SW480 (cell line): ENCODE results near the gene BARHL1.

Source experiments
- DNase-seq: peaks from one replicate; pipeline ENCODE4 v3.0.0-alpha.2; 2016; ENCODE audit warnings: low spot score

Gene BARHL1

DNA sequence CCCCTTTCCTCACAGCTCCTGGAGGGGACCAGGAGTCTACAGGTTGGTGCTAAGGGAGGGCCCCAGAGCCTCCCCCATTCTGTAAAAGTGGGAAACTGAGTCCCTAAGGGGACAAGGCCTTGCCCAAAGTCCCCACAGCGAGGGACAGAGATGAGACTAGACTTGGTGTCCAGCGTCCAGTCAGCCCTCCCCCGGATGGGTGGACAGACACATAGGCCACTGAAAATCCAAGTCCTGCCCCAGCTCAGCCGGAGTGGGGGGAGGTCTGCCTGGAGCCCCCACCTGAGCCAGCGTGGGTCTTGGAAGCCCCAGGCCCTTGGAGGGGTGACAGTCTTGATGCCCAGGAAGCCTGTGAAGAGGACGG lies 5.2 kb downstream of the BARHL1 start:
- no peak for DNase-seq

DNA sequence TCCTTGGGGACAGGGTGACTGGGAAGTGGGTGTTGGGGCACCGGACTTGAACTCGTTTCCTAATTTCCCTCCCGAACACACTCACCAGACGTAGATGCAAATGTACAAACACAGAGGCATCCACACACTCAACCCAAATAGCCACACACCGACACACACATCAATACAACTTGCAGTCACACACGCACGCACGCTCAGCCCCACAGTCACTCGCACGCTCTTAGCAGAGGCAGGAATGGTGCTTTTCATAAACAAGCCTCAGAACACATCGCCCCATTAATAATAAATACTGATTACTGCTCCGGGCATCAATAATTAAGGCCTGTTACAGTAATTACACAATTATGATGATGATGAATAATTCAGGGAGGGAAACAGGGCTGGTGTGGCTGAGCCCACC lies 5.7 kb downstream of the BARHL1 start:
- DNase-seq = no peak

- DNase-seq = no peak
These were observed 6.2 kb downstream of the BARHL1 start for GRCh38 chr9:132588501-132589147.

DNA sequence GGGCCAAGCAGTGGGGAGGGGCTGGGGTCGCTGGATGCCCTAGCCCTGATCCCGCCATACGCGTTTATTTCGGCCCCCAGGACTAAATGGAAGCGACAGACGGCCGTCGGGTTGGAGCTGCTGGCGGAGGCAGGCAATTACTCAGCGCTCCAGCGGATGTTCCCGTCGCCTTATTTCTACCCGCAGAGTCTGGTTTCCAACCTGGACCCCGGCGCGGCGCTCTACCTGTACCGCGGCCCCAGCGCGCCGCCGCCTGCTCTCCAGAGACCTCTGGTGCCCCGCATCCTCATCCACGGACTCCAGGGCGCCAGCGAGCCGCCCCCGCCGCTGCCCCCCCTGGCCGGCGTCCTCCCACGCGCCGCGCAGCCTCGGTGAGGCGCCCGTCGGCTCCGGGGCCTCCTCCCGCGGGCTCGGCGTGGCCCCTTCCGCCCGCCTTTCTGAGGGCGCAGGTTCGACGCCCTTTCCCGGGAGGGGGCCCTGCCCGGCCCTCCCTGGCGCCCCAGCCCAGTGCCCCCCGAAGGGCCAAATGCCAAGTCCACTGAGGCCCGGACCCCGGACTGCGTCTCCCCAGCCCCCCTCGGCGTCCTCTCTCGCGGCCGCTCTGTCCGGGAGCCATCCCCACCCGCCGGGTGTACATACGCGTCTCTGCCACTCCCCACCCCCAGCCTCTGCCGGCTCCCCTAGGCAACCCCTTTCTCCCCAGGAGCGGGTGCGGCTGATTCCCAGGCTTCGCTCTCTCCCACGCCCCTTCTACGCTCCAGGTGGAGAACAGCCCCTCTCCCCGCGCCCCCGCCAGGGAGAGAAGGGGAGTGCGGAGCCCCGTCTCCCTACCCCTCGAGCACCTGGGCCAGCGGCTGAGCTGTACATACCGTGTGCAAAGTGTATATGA lies 7.0 kb downstream of the BARHL1 start:
- DNase-seq = no peak

GRCh38 chr9:132590037-132590317 lies 7.6 kb downstream of the BARHL1 start:
- DNase-seq = no peak

DNA sequence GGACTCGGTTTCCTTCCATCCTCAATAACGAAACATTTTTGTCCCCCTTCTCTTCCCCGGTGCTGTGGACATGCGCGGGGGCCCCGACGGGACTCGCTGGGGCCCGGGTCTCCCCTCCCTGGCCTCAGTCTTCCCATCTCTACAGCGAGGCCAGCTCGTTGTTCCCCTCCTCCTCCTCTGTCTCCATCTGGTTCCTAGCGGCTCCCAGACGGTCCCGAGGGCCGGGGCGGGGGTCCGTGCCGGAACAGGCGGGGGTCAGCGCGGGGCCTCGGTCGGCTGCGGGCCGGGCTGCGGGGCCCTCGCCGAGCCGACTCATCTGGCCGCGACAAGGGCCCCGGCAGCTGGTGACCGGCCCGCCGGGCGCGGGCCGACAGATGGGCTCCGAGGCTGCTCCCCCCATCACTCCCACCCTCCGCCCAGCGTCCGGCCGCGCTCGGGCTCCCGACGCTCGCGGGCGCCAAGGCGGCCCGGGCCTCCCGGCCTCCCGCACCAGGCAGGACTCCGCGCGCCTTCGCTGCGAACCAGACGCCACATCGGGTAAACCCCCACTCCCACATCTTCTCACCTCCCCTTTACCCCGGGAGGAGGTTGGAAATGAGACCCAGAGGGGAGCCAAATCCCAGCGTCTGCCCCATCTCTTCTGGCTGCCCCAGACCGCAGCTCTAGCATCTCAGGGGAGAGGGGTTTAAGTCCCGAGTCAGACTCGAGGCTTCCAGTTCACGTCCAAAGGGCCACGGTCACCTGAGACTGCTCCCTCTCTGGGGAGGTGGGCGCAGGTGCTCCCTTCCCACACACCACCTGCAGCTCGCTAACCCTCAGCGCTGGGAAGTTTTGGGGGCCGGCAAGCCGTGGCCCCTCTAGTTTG lies 8.1 kb downstream of the BARHL1 start:
- no peak for DNase-seq

- DNase-seq = no peak
These were observed 8.8 kb downstream of the BARHL1 start for GRCh38 chr9:132591244-132591643.

GRCh38 chr9:132591751-132592314 lies 9.4 kb downstream of the BARHL1 start:
- no peak for DNase-seq

DNA sequence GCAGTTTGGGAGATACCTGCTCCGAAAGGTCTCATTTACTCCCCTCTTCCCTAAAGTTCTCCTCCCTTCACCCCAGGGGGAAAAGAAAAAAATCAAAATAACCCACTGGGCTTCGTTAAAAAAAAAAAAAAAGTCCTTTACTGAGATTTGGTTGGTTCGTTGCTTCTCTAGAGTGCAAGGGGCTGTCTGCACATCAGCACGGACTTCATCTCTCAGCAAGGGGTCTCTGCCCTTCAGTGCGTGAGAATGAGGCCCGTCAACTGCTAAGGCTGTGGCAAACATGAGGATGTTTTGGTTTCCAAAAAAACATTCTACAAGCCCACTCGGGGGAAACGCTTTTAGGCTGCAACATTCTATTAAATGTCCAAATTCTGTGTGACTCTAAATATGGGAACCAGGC lies 10.0 kb downstream of the BARHL1 start:
- DNase-seq = no peak

DNA sequence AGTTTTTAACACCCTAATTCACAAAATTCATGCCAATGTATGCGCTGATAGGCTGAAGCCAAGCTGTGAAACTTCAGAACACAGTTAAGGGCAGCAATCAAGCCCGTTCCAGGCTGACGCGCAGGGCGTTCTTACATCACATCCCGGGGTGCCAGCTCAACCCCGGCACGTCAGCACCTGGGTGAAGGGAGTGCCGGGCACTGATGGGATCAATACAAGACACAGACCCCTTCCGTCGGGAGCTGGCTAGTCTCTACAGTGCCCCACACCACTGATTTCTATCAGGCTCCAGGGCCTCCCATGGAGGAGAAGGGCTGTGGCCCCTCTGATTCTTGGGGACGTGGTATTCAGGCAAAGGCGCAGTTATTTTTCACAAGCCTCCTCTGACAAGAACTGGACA lies 12.0 kb downstream of the BARHL1 start:
- DNase-seq = no peak

DNA sequence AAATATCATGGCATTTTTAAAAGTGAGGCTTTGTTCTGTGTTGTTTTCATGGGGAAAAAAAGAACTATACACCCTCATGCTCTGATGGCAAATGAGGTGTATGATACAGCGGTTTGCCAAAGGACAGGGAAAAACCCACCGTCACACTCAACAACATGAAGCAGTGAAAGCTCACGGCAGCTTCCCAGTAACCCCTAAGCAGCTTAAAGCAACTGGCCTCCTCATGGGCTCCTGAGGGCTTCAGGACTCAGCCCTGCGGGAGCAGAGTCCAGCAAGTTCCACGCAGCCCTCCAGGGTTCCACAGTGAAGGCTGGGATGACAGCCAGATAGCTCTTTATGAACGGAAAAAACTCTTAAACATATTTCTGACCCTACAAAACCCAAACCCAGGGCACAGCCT lies 12.9 kb downstream of the BARHL1 start:
- no peak for DNase-seq

GRCh38 chr9:132596200-132596599 lies 13.8 kb downstream of the BARHL1 start:
- DNase-seq = no peak

DNA sequence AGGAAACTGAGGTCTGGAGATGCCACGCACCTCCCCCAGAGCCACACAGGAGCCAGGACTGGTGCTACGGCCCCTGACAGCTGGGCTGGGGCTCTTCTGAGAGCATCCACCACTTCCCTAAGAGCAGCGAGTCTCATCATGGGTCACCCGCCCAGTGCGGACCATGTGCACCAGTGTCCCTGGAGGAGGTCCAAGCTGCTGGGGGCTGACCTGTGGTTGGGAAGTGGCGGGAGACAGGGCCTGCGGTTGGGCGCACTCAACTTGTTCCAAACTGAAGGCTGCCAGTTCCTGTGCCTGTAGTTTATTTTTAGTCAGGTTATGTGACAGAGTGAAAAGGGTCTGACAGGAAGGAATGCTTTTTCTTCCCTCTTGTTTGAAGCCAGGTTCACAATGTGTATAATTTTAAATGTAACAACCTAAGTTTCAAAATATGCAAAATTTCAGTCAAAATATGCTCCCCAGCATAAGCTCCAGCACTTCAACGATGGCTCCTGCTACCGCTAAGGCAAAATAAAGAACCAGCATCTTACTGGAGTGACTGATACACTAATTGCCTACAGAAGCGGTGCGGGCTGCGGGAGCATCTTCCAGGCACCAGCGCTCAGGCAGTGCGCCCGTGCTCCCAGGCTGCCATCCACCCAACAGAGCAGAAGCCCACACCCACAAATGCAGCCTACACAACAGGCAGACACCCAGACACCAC lies 14.8 kb downstream of the BARHL1 start:
- DNase-seq = no peak

DNA sequence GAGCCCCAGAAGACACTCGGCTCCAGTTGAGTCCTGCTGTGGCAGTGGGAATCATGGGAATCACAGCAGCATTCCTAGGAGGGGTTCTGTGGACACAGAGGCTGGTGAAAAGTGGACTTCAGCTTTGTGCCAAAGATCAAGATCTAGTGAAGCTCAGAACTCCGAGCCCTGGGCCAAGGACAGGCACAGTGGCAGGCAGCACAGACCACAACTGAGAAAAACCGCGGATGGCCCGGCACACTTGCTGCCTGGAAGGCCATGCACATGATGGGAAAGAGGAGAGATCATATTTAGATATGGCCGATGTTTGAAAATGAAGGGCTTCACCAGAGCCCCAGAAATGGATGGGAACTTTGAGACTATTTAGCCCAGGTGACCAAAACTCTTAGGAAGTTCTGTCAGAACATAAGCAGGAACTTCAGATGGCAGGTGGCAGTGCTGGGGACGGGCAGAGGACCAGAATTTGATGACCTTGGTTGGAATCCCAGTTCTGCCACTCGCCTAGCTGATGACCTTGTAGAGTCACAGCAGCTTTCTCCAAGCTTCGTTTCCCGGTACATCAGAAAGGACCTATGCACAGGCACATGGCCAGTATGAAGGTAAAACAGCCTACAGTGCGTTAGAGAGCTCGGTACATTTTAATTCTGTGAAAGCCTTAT lies 18.0 kb downstream of the BARHL1 start:
- DNase-seq = no peak

GRCh38 chr9:132602207-132602606 lies 19.8 kb downstream of the BARHL1 start:
- no peak for DNase-seq

- no peak for DNase-seq
These were observed 23.0 kb downstream of the BARHL1 start for GRCh38 chr9:132605387-132605786.

GRCh38 chr9:132606066-132606465 lies 23.7 kb downstream of the BARHL1 start:
- no peak for DNase-seq

DNA sequence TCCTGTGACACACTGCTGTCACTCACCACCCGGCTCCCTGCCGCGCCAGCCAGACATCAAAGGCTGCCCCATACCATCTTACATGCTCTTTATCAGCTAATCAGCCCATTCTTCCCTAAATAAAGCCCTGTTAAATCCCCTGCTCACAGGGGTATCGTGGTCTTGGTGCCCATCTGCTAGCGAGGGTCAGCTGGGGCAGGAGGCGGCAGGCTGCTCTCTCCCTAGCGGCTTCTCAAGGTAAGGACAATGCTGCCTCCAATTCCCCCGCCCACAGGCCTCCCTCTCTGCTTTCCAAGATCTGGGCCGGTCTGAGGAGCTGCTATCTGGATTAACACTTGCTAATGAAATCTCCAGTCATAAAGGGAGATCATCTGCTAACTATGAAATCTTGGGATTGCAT lies 26.8 kb downstream of the BARHL1 start:
- DNase-seq = no peak

- no peak for DNase-seq
These were observed 27.4 kb downstream of the BARHL1 start for GRCh38 chr9:132609829-132610228.

DNA sequence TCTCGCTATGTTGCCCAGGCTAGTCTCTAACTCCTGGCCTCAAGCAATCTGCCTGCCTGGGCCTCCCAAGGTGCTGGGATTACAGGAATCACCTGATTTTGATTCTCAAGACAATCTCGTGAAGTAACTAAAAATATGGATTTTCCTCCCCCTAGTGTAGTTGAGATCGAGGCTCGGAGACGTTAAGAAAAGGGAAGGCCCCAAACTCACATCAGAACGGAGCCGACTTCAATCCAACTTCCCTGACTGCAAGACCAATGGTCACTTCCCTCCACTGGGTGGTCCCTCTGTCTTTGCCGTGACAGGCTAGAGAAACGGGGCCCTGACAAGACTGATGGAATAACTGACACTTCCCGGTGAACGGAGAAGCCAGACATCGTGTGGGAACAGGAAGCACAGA lies 28.3 kb downstream of the BARHL1 start:
- DNase-seq = no peak

DNA sequence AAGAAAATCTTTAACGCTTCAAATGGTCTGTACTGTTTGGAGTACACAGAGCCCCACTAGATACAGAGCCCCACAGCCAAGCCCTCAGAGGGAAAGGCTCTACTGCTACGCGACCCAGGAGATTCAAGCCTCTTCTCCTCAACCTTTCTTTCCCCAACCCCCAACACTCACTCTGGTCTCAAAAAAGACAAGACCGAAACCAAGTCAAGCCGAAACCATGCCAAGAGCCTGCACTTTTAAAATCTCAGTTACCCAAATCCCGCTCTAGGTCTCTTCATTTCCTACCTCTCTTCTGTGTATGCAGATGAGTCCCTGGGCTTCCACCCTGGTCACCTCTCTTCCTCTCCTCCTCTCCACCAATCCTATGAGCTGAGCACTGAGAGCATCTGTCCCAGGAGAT lies 31.9 kb downstream of the BARHL1 start:
- no peak for DNase-seq

- no peak for DNase-seq
These were observed 33.4 kb downstream of the BARHL1 start for GRCh38 chr9:132615774-132616173.
